GM21786 (cell line): ENCODE results near the gene CACNA1S.

Experiments
- ATAC-seq: cut with Tn5 transposase; IDR thresholded peaks from one replicate; pipeline ENCODE4 v1.9.1; 2021; ENCODE audit not compliant: unreplicated experiment

The CACNA1S gene

GRCh38 chr1:201140235-201140940, 28.2 kb upstream of the CACNA1S start:
- ATAC-seq = no peak

DNA sequence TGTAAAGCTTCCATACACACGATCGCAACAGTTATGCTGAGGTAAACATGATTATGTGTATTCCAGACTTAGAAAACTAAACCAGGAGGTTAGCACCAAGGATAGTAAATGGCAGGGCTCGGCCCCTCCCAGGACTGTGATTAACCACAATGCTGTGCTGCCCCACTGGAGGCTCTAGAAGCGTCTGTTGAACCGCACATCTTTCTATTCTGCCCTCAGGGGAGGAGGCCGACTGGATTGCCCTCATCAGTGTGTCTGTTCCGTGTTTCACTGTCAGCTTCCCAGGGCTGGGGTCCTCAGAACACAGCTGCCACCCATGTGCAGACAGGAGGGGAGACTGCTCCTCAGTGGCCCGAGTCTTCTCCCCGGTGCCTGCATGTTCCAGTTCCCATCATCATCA, 27.5 kb upstream of the CACNA1S start:
- ATAC-seq = no peak

DNA sequence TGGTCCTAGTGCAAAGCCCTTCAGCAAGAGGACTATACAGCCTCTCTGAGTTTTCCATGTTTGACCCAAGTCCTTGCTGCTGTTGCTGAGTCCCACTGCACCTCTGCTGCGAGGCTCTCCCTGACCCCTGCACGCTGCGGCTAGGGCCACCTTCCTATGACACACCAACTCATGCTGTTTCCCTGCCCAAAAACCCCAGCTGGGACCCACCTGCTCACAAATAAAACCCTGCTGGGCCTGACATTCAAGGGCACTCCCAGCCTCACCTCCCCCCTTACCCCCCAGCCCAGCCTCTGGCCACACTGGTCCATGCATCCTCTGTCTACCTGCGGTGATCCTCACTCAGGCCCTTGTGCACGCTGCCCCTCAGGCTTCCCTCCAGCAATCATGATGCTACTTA, 27.1 kb upstream of the CACNA1S start:
- ATAC-seq = no peak

DNA sequence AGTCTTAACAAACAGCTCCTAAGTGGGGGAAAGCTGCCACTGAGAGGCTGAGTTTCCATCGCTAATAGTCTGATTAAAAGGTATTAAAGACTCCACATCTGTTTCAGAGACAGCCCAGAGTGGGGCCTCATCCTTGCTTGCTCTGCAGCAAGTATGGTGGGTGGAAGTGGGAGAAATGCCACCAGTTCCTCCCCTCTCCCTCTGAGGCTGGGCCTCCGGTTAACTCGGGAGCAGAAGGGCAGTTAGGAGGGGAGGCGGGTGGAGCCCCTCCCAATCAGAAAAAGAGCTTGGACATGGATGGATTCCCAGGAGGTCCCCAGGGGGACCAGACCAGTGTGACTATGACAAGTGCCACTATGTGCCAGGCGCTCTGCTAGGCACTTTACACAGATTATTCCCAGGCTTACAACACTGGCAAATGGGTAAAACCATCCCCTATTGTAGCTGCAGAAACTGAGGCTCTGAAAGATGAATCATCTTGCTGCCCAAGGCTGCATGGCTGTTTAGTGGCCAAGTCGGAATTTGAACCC, 26.1 kb upstream of the CACNA1S start:
- no peak for ATAC-seq

DNA sequence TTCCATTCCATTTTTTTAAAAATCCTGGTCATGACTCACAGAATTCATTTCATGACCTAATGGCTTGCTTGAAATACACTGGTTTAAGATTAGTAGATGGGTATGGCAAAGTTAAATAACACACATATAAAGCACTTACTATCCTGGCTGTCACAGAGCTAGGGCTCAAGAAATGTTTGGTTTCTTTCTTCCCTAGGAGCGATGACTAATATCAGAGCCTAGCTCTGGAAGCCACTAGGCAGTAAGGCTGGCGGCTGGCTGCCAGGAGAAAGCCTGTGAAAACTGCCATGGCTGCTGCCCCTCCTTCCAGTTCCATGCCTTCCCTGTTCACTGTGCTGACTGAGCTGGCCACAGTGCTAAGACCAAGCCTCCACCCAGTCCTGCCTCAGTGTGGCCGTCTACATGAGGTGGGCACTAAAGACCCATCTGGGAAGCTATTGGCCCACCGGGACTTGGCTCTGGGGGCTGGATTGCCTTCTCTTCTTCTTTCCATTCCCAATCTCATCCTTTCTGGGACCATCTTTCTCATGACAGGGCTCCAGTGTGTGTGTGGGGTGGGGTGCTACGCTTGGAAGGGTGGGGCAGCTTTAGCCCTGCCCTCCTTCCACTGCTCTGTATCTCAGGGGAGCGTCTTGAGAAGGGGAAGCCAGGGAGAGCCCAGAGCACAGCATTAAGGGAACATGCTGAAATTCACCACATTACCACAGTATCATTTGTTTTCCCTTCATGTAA, 25.5 kb upstream of the CACNA1S start:
- no peak for ATAC-seq

DNA sequence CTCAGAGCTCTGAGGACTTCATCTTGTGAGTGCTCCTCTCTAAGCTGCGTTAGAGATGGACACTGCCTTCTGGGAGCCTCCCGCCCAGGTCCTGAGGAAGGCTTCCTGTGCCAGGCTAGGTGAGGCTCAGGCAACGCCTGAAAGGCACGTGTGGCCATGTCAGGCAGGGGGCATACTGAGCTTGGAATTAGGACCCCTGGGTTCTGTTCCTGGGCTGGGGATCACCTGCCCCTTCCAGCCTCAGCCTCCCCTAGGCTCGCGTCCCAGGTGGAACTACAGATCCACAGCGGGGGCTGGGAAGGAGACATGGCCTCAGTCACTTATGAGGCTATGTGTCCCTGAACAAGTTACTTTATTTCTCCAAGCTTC, 24.8 kb upstream of the CACNA1S start:
- no peak for ATAC-seq

- no peak for ATAC-seq
Observed at GRCh38 chr1:201136355-201137023, 24.3 kb upstream of the CACNA1S start.

- ATAC-seq = no peak
Observed at GRCh38 chr1:201134405-201134804, 22.2 kb upstream of the CACNA1S start.

- ATAC-seq = no peak
Observed at GRCh38 chr1:201131398-201131797, 19.2 kb upstream of the CACNA1S start.

- ATAC-seq = no peak
Observed at GRCh38 chr1:201128962-201129361, 16.7 kb upstream of the CACNA1S start.

- ATAC-seq = no peak
Observed at GRCh38 chr1:201128476-201128875, 16.2 kb upstream of the CACNA1S start.

DNA sequence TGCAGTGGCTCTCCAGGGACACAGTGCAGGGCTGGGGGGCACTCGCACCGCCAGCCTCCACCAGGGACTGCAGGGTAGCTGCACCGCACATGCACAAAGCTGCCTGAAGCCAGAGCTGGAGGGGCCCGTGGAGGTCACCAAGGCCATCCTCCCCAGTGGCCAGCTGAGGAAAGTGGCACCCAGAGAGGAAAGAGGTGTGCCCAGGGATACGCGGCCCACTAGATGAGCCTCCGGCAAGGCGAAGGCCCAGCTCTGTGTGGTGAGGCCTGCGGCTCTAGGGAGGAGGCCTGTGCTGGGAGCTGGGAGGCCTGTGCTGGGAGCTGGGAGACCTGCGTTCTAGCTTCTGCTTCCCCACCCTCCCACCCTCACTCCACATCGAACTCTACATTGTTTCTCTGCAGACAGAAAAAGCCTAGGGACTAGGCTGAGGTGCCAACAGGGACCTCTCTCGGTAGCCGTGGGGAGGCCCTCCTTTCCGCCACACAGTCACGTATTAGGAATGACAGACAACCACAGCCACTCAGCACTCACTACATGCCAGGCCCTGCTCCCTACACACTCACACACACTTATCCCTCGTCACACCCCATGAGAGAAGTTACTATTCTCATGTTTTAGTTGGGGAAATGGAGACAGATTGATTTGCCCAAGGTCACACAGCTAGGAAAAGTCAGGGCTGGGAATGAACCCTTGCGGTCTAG, 15.7 kb upstream of the CACNA1S start:
- no peak for ATAC-seq

GRCh38 chr1:201126832-201127754, 14.9 kb upstream of the CACNA1S start, which contains the start of gene ASCL5:
ASCL5 (minus strand) TSS chr1:201127184; CDS start chr1:201115372, 11,812 bp downstream.
- ATAC-seq = no peak

GRCh38 chr1:201126463-201126831, 14.2 kb upstream of the CACNA1S start:
- ATAC-seq = no peak

GRCh38 chr1:201125800-201126199, 13.6 kb upstream of the CACNA1S start:
- no peak for ATAC-seq

DNA sequence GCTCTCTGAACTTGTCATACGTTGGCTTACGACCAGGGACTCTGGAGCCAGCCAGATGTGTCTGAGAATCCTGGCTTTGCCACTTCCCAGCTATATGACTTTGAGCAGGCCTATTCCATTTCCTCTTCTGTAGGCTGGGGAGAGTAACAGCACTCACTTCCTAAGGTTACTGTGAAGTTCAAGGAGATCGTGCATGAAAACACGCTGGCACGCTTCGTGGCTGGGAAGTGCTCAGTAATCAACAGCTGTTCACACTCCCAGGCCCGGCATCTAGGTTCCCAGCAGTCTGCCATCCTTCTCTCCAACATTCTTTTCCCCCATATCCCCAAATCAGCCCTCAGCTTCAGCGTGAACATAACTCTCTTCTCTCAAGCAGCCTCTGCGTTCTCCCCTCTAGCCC, 12.8 kb upstream of the CACNA1S start:
- no peak for ATAC-seq

GRCh38 chr1:201123866-201124265, 11.6 kb upstream of the CACNA1S start:
- no peak for ATAC-seq

- ATAC-seq = no peak
Observed at GRCh38 chr1:201122321-201122957, 10.2 kb upstream of the CACNA1S start.
